Activated naive CD8-positive, alpha-beta T cell treated with anti-CD3 and anti-CD28 coated beads for 36 hours (primary cell): ENCODE data around the gene TENT5C. TPM values are rescaled to one million over a fixed set of nuclear protein-coding genes. Genes with fewer than 3 reads are reported as not detected.
A peak's percentile ranks its signal among the peaks of the same experiment; 100 is the strongest.
"Not testable (repeated sequence)": the region's sequence is repeated elsewhere in the genome, so short reads cannot be mapped to it uniquely, and the experiment has no call there.

ENCODE experiments used
- DNase-seq: peaks from one replicate; pipeline ENCODE4 v3.0.0; 2021
- H3K27ac Mint-ChIP-seq: one replicate; pipeline ENCODE4 v1.8.0; 2022; ENCODE audit warnings: mild to moderate bottlenecking, moderate library complexity, mixed read lengths
- H3K27me3 Mint-ChIP-seq: one replicate; pipeline ENCODE4 v1.8.0; 2022; ENCODE audit warnings: mild to moderate bottlenecking, mixed read lengths
- H3K36me3 Mint-ChIP-seq: one replicate; pipeline ENCODE4 v1.8.0; 2021; ENCODE audit warnings: mild to moderate bottlenecking, mixed read lengths
- H3K4me1 Mint-ChIP-seq: one replicate; pipeline ENCODE4 v1.8.0; 2021; ENCODE audit warnings: mixed read lengths
- H3K4me3 Mint-ChIP-seq: one replicate; pipeline ENCODE4 v1.8.0; 2022; ENCODE audit warnings: mild to moderate bottlenecking, moderate library complexity, mixed read lengths
- H3K9me3 Mint-ChIP-seq: one replicate; pipeline ENCODE4 v1.8.0; 2022; ENCODE audit warnings: mixed read lengths
- total RNA-seq, 2 experiments: library from RNA; stranded (reverse); gene quantifications; one replicate each; pipeline ENCODE4 v1.2.3, GENCODE V29; 2021

Gene TENT5C
- total RNA-seq: 1 to 10 TPM; 4.2 TPM

DNA sequence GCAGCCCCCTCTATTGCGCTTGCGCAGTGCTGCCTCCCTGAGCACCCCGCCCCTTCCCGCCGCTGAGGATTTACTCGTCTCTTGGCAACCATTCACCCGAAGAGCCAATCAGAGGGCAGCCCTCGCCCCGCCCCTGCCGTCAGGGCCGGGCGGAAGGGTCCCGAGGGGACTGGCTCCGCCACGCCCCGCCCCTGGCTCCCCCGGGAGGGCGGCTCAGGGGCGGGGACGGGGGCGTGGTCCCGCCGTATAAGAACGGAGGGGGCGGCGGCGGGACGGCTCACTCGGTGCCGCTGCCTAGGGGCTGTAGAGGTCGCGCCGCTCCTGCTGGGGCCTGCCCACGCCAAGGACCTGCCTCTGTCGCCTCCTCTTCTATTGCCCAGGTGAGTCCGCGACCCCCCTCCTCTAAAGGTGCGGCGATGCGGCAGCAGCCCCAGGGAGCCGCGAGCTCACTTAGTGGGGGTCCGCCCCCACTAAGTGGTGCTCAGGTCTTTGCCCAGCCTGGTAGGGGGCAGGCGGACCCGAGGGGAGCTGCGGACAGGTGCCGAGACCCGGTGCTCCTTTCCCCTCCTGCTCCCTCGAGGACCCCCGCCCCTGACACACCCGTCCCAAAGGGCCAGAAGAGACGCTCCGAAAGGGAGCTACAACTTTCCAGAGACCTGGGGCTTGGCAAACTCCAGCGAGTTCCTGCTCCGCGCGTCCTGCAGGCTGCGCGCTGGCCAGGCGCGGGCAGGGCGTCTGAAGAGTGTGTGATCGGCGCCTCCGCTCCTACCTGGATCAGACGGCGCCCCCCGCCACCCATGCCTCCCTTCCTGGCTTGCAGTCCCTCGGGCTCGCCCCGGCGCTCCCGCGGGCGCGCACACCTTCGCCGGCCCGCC, at the start of gene TENT5C:
TENT5C (plus strand) TSS at position 275 of the 875 bp plus-strand sequence. CDS start 16,821 bp downstream, outside the sequence.
- H3K27me3 Mint-ChIP-seq: peaks cover 24% of the 10 kb centered on the region
- no peaks in the 10 kb centered on the region for H3K9me3 Mint-ChIP-seq
- H3K27ac Mint-ChIP-seq: peak within 1 kb of the TSS; percentile 92
- H3K4me1 Mint-ChIP-seq: peaks cover 37% of the 10 kb centered on the region
- peak; percentile 98 for DNase-seq
- H3K4me3 Mint-ChIP-seq: peak within 1 kb of the TSS; percentile 89
- H3K36me3 Mint-ChIP-seq: no peaks in the 10 kb centered on the region

DNA sequence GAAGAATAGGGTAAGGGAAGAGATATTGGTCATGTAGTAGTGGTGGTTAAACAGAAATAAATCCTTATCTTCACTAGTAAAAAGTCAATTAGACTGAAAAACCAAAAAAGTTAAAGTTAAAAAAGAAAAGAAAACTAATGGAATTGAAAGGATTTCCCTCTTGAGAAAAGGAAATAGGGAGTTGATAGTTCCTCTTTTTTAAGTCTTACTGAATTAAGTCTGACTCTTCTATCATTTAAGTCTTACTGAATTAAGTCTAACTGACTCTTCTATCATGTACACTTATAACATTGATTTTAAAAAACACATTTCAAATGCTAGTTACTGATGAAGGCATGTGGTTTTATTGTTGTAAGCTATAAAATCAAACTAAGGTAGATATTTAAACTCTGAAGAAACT, 49.5 kb upstream of the TENT5C start:
- H3K27ac Mint-ChIP-seq: no peak overlapping the region
- H3K27me3 Mint-ChIP-seq: no peaks in the 10 kb centered on the region
- no peaks in the 10 kb centered on the region for H3K4me1 Mint-ChIP-seq
- peaks cover 6% of the 10 kb centered on the region for H3K36me3 Mint-ChIP-seq
- no peak overlapping the region for H3K4me3 Mint-ChIP-seq
- H3K9me3 Mint-ChIP-seq: peaks cover 7% of the 10 kb centered on the region
- no peak for DNase-seq

DNA sequence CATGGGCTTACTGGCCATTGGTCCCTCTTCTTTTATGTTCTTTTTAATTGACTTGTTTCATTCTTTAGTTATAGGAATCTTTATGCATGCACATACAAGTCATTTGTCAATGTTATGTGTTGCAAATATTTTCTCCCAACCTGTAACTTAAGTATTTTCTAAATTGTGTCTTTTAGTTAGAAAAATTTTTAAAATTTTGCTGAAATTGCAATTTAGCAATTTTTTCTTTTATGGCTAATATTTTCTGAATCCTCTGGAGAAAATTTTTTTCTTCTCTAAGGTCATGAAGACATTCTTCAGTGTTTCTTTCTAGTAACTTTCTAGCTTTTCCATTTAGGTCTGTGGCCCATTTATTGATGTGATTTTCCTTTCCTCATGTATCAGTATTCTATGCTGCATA, 48.9 kb upstream of the TENT5C start:
- Mint-ChIP-seq H3K27ac (no peak overlapping the region), H3K4me1 (no peaks in the 10 kb centered on the region), H3K36me3 (peaks cover 6% of the 10 kb centered on the region), H3K4me3 (no peak overlapping the region), H3K27me3 (no peaks in the 10 kb centered on the region), H3K9me3 (peaks cover 7% of the 10 kb centered on the region)
- no peak for DNase-seq

DNA sequence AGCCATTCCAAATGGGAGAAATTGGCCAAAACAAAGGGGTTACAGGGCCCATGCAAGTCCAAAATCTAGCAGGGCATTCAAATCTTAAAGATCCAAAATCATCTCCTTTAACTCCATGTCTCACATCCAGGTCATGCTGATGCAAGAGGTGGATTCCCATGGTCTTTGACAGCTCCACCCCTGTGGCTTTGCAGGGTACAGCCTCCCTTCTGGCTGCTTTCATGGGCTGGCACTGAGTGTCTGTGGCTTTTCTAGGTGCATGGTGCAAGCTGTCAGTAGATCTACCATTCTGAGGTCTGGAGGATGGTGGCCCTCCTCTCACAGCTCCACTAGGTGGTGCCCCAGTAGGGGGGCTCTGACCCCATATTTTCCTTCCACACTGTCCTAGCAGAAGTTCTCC, 47.4 kb upstream of the TENT5C start:
- not testable (repeated sequence) for DNase-seq, H3K27ac Mint-ChIP-seq, H3K9me3 Mint-ChIP-seq, H3K36me3 Mint-ChIP-seq, H3K4me1 Mint-ChIP-seq, H3K4me3 Mint-ChIP-seq, H3K27me3 Mint-ChIP-seq

DNA sequence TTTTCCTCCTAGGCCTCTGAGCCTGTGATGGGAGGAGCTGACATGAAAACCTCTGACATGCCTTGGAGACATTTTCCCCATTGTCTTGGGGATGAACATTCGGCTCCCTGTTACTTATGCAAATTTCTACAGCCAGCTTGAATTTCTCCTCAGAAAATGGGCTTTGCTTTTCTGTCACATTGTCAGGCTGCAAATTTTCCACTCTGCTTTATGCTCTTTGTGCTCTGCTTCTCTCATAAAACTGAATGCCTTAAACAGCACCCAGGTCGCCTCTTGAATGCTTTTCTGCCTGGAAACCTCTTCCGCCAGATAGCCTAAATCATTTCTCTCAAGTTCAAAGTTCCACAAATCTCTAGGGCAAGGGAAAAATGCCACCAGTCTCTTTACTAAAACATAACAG, 46.7 kb upstream of the TENT5C start:
- H3K9me3 Mint-ChIP-seq: peaks cover 7% of the 10 kb centered on the region
- H3K4me3 Mint-ChIP-seq: no peak overlapping the region
- peaks cover 6% of the 10 kb centered on the region for H3K36me3 Mint-ChIP-seq
- no peak overlapping the region for H3K27ac Mint-ChIP-seq
- peaks cover 4% of the 10 kb centered on the region for H3K27me3 Mint-ChIP-seq
- no peaks in the 10 kb centered on the region for H3K4me1 Mint-ChIP-seq
- DNase-seq: no peak

DNA sequence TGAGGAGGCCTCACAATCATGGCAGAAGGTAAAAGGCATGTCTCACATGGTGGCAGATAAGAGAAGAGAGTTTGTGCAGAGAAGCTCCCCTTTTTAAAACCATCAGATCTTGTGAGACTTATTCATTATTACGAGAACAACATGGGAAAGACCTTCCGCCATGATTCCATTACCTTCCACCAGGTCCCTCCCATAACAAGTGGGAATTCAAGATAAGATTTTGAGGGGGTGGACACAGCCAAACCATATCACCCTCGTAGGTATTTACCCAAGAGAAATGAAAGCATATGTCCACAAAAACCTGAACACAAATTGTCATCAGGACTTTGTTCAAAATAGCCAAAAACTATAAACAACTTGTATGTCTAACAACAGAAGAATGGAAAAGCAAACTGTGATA, 45.9 kb upstream of the TENT5C start:
- no peak overlapping the region for H3K27ac Mint-ChIP-seq
- no peak for DNase-seq
- peaks cover 7% of the 10 kb centered on the region for H3K9me3 Mint-ChIP-seq
- H3K36me3 Mint-ChIP-seq: peaks cover 6% of the 10 kb centered on the region
- H3K4me1 Mint-ChIP-seq: peaks cover 2% of the 10 kb centered on the region
- no peak overlapping the region for H3K4me3 Mint-ChIP-seq
- peaks cover 4% of the 10 kb centered on the region for H3K27me3 Mint-ChIP-seq

DNA sequence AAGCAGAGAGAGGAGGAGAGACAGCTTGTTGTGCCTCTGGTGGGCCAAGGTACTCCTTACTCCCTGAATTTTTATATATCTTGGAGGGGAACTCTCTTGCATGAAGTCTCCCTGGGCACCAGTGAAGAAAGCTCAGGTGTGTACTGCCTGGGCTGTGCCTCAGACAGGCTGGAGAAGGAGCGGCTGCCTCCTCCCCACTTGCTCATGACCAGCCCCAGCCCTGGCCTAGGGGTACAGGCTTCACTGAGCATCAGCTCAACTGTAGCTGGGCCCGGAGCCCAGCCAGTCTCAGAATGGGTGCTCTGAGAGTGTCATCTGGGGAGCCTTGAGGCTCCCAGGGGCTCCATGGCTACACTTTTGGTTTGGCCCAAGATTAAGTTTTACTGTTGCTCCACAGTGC, 44.8 kb upstream of the TENT5C start:
- Mint-ChIP-seq H3K27ac (no peak overlapping the region), H3K4me3 (no peak overlapping the region), H3K27me3 (peaks cover 4% of the 10 kb centered on the region), H3K4me1 (peaks cover 2% of the 10 kb centered on the region), H3K9me3 (peaks cover 7% of the 10 kb centered on the region), H3K36me3 (peaks cover 6% of the 10 kb centered on the region)
- no peak for DNase-seq

DNA sequence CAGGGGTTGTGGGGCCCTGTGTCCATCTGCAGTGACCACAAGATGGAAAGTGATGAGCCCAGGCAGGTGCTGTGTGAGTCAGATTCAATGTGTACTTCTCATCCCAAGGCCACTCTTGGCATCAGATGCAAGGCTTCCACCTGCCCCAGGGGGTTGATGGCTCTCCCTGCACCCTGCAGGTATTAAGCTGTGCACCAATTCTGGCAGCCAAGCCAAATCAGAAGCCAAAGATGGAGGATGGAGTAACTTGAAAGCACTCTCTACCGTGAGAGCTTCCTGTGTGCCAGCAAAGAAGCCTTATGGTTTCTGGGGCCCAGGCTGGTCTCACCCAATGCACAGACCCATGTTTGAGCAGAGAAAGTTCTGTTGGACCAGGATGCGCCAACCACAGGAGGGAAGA, 44.3 kb upstream of the TENT5C start:
- no peak for DNase-seq
- H3K4me3 Mint-ChIP-seq: no peak overlapping the region
- H3K27me3 Mint-ChIP-seq: peaks cover 4% of the 10 kb centered on the region
- H3K27ac Mint-ChIP-seq: no peak overlapping the region
- H3K4me1 Mint-ChIP-seq: peaks cover 2% of the 10 kb centered on the region
- peaks cover 7% of the 10 kb centered on the region for H3K9me3 Mint-ChIP-seq
- peaks cover 6% of the 10 kb centered on the region for H3K36me3 Mint-ChIP-seq

DNA sequence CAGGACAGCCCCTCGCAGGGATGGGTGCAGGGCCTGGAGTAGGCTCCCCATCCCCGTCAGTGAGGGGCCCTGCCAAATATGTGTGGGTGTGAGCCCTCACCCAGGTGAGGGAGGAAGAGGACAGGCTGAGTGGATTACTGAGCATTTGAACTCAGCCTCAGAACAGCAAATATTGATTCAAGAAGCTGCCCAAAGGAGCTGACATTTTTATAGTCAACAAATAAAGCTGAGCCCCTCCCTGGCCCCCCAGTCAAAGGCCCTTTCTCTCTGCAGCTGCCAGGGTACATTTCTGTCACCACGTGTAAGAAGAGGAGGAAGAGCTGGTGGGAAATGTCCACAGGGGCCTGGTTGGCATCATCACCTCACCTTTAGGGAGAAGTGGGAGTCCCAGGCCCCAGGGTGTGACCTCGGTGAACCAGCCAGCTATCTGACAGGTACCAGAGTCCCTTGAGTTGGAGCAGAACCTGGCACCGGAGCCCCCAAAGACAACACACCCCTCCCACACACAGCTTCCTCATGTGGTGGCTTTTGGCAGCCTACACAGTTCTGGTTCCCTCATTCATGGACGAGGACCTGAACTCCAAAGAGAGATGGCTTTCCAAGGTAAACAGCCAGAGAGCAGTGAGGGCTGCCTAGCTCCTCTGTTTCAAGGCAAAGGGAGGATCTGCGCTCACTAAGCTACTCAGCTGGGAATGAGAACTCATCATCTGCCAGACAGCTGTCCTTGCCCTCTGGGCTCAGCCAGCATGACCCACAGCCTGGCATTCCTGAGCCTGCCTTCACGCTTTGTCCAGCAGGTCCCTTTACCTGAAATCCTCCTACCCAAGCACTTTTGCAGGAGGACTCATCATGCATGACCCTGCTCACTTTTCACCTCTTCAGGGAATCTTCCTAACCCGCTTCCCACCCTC, 43.0 kb upstream of the TENT5C start:
- H3K27me3 Mint-ChIP-seq: peaks cover 4% of the 10 kb centered on the region
- H3K36me3 Mint-ChIP-seq: peaks cover 6% of the 10 kb centered on the region
- peaks cover 7% of the 10 kb centered on the region for H3K9me3 Mint-ChIP-seq
- peaks cover 2% of the 10 kb centered on the region for H3K4me1 Mint-ChIP-seq
- no peak for DNase-seq
- no peak overlapping the region for H3K4me3 Mint-ChIP-seq
- H3K27ac Mint-ChIP-seq: no peak overlapping the region

DNA sequence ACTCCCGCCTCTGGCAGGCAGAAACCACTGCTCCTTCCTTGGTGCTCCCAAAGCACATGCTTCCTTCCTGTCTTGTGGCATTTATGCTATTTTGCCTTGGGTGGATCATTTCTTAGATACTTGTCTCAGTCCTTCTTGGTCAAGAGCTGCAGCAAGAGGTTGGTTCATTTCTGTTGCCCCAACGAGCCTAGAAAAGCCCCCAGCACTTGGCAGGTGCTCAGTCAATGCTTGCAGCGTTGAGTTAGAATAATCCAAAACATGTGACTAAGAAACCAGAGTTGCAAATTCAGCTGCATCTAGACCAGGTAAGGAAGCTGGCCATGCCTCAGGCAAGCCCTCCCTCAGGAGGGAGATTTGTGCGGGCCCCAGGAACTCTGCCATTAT, 42.4 kb upstream of the TENT5C start:
- peaks cover 4% of the 10 kb centered on the region for H3K27me3 Mint-ChIP-seq
- peaks cover 2% of the 10 kb centered on the region for H3K4me1 Mint-ChIP-seq
- H3K27ac Mint-ChIP-seq: no peak overlapping the region
- H3K4me3 Mint-ChIP-seq: no peak overlapping the region
- peaks cover 6% of the 10 kb centered on the region for H3K36me3 Mint-ChIP-seq
- no peak for DNase-seq
- H3K9me3 Mint-ChIP-seq: peaks cover 7% of the 10 kb centered on the region

DNA sequence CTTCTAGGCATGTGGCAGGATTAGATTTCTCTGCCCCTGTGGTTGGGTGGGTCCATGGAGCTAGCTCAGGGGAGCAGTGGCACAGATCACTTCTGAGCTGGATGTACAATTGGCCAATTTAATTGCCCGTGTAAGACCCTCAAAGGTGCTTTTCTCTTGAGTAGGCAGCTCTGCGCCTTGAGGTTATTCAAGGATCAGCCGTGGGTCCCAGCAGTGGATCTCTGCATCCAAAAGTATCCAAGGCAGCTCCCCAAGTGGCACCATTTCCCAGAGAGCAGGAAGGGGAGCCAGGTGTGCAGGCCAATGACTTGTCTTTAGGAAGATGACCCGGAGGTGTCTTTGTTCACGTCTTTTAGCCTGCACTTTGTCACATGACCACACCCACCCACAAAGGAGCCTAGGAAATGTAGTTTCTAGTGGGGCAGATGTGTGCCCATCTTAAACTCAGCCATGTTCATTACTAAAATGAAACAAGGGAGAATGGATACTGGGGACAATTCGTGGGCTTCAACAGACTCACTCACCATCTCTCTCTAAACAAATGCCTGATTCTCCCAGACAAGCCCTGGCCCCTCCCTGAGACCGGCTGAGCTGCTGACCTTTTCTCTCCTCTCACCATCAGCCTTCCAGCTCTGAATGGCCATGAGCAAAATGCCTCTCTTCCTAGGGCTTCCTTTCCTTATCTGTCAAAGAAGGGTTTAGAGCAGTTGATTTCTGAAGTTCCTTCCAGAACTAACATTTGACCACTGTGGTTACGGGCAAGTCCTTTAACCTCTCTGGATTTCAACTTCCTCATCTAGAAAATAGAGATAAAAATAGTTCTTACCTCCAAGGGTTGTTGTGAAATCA, 41.4 kb upstream of the TENT5C start:
- peaks cover 2% of the 10 kb centered on the region for H3K4me1 Mint-ChIP-seq
- peaks cover 4% of the 10 kb centered on the region for H3K27me3 Mint-ChIP-seq
- no peak for DNase-seq
- peaks cover 3% of the 10 kb centered on the region for H3K36me3 Mint-ChIP-seq
- H3K9me3 Mint-ChIP-seq: peaks cover 4% of the 10 kb centered on the region
- H3K27ac Mint-ChIP-seq: no peak overlapping the region
- no peak overlapping the region for H3K4me3 Mint-ChIP-seq

DNA sequence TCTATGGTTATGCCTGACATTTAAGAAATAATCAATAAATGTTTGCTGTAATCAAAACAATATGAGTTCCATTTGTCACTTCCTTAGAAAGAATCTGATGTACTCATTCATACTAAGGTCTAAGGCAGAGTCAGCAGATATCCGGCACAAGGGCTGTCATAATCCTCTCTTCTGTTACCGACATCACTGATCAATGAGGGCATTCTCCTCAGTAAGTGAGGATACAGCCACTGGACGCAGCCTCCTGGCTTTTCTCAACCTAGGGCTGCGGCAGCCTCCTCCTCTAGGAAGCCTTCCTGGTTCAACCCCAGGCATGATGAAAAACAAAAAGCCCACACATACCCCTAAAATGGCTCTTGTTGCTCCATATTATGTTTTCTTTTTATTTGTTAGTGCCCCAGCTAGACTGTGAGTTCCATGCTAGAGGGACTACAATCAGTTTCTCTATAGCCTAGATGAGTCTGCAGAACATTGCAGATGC, 40.7 kb upstream of the TENT5C start:
- Mint-ChIP-seq H3K4me1 (peaks cover 2% of the 10 kb centered on the region), H3K9me3 (no peaks in the 10 kb centered on the region), H3K36me3 (no peaks in the 10 kb centered on the region), H3K27me3 (peaks cover 4% of the 10 kb centered on the region), H3K27ac (no peak overlapping the region), H3K4me3 (no peak overlapping the region)
- no peak for DNase-seq

DNA sequence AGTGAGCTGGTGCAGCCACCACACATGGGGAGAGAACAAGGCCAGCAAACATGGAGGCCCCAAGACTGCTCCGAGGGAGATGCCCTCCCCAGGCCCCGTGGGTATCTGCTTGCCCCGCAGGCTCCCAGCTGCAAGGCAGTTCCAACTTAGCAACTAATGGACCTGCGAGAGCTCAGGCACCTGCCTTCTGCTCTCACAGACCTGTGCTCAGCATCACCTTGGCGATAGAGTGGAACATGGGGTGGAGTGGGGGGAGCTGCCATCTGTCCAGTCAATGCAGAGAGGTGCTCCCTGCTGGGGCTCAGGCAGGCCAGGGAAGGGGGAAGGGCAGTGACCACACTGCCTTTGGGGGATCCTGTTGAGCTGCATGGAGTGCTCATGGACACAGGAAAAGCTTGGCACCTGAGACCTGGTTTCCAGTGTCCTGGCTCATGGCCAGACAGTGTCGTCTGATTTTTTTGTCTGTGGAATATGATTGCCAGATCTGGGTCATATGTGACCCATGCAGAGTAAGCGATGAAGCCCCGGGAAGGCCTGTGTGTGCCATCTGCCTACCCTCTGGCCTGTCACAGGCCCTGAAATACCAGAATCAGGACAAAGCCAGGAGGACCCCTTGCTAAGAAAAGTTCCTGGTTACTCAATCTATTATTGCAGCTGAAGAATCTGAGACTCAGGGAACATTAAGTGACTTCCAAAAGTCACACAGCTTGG, 39.9 kb upstream of the TENT5C start:
- Mint-ChIP-seq H3K27me3 (peaks cover 4% of the 10 kb centered on the region), H3K9me3 (no peaks in the 10 kb centered on the region), H3K36me3 (no peaks in the 10 kb centered on the region), H3K27ac (no peak overlapping the region), H3K4me1 (peaks cover 2% of the 10 kb centered on the region), H3K4me3 (no peak overlapping the region)
- DNase-seq: no peak

DNA sequence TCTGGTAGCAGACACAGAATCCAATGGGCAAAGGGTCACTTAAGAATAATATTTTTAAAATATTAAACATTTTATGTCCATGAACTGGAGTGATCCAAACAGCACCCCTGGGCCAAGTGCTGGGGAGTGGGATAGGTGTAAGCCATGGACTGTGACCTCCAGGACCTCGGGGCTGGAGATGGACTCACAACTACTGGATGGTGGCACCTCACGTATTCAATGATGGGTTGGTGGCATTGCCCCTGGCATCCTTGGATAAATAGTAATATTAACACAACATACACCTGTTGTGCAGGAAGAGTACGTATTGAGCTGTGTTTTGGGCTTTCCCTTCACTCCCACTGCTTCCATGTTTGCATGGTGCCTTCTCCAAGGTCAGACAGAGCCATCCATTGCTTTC, 39.3 kb upstream of the TENT5C start:
- H3K4me1 Mint-ChIP-seq: peaks cover 2% of the 10 kb centered on the region
- peaks cover 4% of the 10 kb centered on the region for H3K27me3 Mint-ChIP-seq
- DNase-seq: no peak
- H3K36me3 Mint-ChIP-seq: no peaks in the 10 kb centered on the region
- H3K27ac Mint-ChIP-seq: no peak overlapping the region
- H3K9me3 Mint-ChIP-seq: no peaks in the 10 kb centered on the region
- H3K4me3 Mint-ChIP-seq: no peak overlapping the region
